K562 (cell line): Measurements from ENCODE around the gene ZFYVE28. TPM values are rescaled to one million over a fixed set of nuclear protein-coding genes. Genes with fewer than 3 reads are reported as not detected.

Experiments used
- CBX1 ChIP-seq: sonication (generic); IDR thresholded peaks from 2 replicates; pipeline ENCODE4 v1.6.1; 2016; ENCODE audit warnings: antibody characterized with exemption, low read depth, mild to moderate bottlenecking
- FUS ChIP-seq: fragments of 200-400 bp; formaldehyde crosslinking; optimal IDR thresholded peaks from 2 replicates; pipeline ENCODE3; 2017; ENCODE audit warnings: low read depth, low read length
- MAFK ChIP-seq: IDR thresholded peaks from 2 replicates; pipeline ENCODE4 v1.6.1; 2011; ENCODE audit warnings: low read length, improper control_type of control experiment
- NBN ChIP-seq: fragments of 450-650 bp; IDR thresholded peaks from 2 replicates; pipeline ENCODE4 v1.6.1; 2016; ENCODE audit warnings: low read depth, mild to moderate bottlenecking
- OTX1 ChIP-seq: fragments of 450-650 bp; formaldehyde crosslinking; IDR thresholded peaks from 2 replicates; pipeline ENCODE4 v1.4.0; 2022; ENCODE audit warnings: mild to moderate bottlenecking
- POLR2AphosphoS5 ChIP-seq: IDR thresholded peaks from 2 replicates; pipeline ENCODE4 v1.6.1; 2011; ENCODE audit warnings: mild to moderate bottlenecking, low read depth, low read length, moderate library complexity; ENCODE audit not compliant: control insufficient read depth, insufficient read depth
- RBFOX2 ChIP-seq: fragments of 200-400 bp; formaldehyde crosslinking; IDR thresholded peaks from 2 replicates; pipeline ENCODE4 v1.6.1; 2017; ENCODE audit warnings: low read depth, mild to moderate bottlenecking, low read length, moderate library complexity
- SIRT6 ChIP-seq: IDR thresholded peaks from one replicate; pipeline ENCODE4 v1.6.1; 2012; ENCODE audit warnings: low read depth, mild to moderate bottlenecking, control low read depth, inconsistent platforms, low read length, moderate library complexity
- U2AF1 ChIP-seq: fragments of 200-400 bp; formaldehyde crosslinking; optimal IDR thresholded peaks from 2 replicates; pipeline ENCODE3; 2017; ENCODE audit warnings: mild to moderate bottlenecking, low read depth, low read length, moderate library complexity
- ZNF12 ChIP-seq: sonication (generic); formaldehyde crosslinking; IDR thresholded peaks from 2 replicates; pipeline ENCODE4 v1.4.0; 2020; ENCODE audit warnings: mild to moderate bottlenecking, missing genetic modification reagents
- ZNF408 ChIP-seq: fragments of 250-450 bp; sonication (Bioruptor Pico); IDR thresholded peaks from 2 replicates; pipeline ENCODE4 v1.4.0; 2020; ENCODE audit warnings: low read depth, mild to moderate bottlenecking, moderate library complexity
- polyA plus RNA-seq, 8 experiments: library from polyadenylated mRNA; depleted of rRNA in 4 of 8; stranded (reverse) in 5 of 8; unstranded in 3 of 8; fragments of >200 nt; fragmentation: Nextera tagmentation in 2 of 8; fragmentation: Illumina TruSeq in 1 of 8; extraction: Ambion mirVana in 2 of 8; extraction: Trizol in 1 of 8; gene quantifications; 2 replicates each; pipeline versions ENCODE4 v1.2.1 to v1.2.3, GENCODE V29; 2011 to 2014; ENCODE audit warnings: inconsistent platforms in 1 of 8, missing spikeins in 1 of 8
- total RNA-seq, 7 experiments: library from RNA; depleted of rRNA in 6 of 7; stranded (reverse); fragments of >200 nt in 6 of 7; fragmentation: Illumina TruSeq in 2 of 7; extraction: Trizol in 2 of 7; gene quantifications; 2 replicates each; pipeline versions ENCODE4 v1.2.1 to v1.2.3, GENCODE V29; 2011 to 2021; ENCODE audit warnings: low replicate concordance in 1 of 7
- TF ChIP-seq, protein P1 (sequence below): fragments of 450-650 bp; IDR thresholded peaks from 2 replicates; pipeline ENCODE4 v1.6.1; 2016; ENCODE audit warnings: low read depth, mild to moderate bottlenecking, moderate library complexity
- TF ChIP-seq, protein P2 (sequence below): fragments of 250-450 bp; sonication (Bioruptor Pico); IDR thresholded peaks from 2 replicates; pipeline ENCODE4 v1.9.0; 2021; ENCODE audit warnings: mild to moderate bottlenecking
- TF ChIP-seq, protein P3 (sequence below): fragments of 450-650 bp; formaldehyde crosslinking; IDR thresholded peaks from 2 replicates; pipeline ENCODE4 v1.4.0; 2022; ENCODE audit warnings: mild to moderate bottlenecking, moderate library complexity
- TF ChIP-seq, protein P4 (sequence below): sonication (generic); formaldehyde crosslinking; IDR thresholded peaks from 2 replicates; pipeline ENCODE4 v1.8.1; 2023; ENCODE audit warnings: missing genetic modification reagents, mild to moderate bottlenecking, borderline replicate concordance
- TF ChIP-seq, protein P5 (sequence below): fragments of 450-650 bp; IDR thresholded peaks from 2 replicates; pipeline ENCODE4 v1.6.1; 2017; ENCODE audit warnings: antibody characterized with exemption
- TF ChIP-seq, protein P6 (sequence below): fragments of 250-450 bp; sonication (Bioruptor Pico); IDR thresholded peaks from 2 replicates; pipeline ENCODE4 v1.8.0; 2021; ENCODE audit warnings: moderate library complexity, mild to moderate bottlenecking, inconsistent platforms

Gene ZFYVE28
- total and polyA plus RNA-seq, 9 of the 15 experiments (the other 6 are each of a cell fraction or from before 2014, with no cell fraction given): 1.3 to 24.8 (median 8.9) TPM

DNA sequence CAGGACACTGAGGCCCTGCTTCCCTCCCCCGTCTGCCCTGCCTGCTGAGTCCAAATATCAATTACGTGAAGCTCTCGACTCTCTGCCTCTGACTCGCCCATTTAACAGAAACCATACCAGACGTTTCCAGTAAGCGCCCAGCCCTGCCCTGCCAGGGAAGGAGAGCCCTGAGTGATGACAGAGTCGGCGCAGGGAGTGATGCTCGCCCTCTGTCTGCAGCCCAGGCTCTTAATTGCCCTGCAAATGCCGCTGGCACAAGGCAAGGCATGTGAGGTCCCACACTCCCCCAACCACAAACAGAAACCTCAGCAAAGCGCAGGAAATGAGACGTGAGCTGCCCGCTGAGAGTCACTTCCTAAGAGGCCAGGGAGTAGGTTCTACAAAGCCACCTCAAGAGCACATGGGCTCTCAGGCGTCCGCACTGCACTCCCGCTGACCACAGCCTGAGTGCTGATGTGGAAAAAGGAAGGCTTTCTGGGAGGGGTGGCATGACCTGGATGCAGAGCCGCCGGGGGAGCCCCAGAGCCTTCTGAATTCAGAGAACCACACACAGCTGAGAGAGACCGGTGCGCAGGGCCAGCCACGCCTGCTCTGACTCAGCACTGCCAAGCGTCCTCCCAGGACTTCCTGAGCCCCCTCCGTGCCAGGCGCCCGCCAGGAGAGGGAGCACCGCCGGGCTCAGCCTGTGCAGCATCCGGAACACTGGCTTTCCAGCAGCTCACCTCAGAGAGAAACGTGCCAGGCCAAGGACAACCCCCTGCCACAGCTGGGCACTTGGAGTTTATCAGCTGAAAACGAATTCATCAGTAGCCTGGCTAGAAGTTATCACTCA lies 5.3 kb downstream of the ZFYVE28 start (continued):
- TF ChIP-seq, protein P1, sequence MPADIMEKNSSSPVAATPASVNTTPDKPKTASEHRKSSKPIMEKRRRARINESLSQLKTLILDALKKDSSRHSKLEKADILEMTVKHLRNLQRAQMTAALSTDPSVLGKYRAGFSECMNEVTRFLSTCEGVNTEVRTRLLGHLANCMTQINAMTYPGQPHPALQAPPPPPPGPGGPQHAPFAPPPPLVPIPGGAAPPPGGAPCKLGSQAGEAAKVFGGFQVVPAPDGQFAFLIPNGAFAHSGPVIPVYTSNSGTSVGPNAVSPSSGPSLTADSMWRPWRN: 0 out of 2 replicates have a peak, but pooled peaks have one; percentile 30
- TF ChIP-seq, protein P2, sequence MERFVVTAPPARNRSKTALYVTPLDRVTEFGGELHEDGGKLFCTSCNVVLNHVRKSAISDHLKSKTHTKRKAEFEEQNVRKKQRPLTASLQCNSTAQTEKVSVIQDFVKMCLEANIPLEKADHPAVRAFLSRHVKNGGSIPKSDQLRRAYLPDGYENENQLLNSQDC (CRISPR knock-in tag): no peak
- TF ChIP-seq POLR2AphosphoS5 (peak; percentile 20; the same call in 1 of the 2 replicates), NBN (no peak), ZNF408 (CRISPR knock-in tag) (no peak), SIRT6 (no peak), ZNF12 (no peak), OTX1 (CRISPR knock-in tag) (no peak), MAFK (peak; percentile 75), FUS (no peak), U2AF1 (no peak), RBFOX2 (peak; percentile 80), CBX1 (peak; percentile 60; the same call in 1 of the 2 replicates)
- TF ChIP-seq, protein P3, sequence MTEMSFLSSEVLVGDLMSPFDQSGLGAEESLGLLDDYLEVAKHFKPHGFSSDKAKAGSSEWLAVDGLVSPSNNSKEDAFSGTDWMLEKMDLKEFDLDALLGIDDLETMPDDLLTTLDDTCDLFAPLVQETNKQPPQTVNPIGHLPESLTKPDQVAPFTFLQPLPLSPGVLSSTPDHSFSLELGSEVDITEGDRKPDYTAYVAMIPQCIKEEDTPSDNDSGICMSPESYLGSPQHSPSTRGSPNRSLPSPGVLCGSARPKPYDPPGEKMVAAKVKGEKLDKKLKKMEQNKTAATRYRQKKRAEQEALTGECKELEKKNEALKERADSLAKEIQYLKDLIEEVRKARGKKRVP: no peak
- TF ChIP-seq, protein P4, sequence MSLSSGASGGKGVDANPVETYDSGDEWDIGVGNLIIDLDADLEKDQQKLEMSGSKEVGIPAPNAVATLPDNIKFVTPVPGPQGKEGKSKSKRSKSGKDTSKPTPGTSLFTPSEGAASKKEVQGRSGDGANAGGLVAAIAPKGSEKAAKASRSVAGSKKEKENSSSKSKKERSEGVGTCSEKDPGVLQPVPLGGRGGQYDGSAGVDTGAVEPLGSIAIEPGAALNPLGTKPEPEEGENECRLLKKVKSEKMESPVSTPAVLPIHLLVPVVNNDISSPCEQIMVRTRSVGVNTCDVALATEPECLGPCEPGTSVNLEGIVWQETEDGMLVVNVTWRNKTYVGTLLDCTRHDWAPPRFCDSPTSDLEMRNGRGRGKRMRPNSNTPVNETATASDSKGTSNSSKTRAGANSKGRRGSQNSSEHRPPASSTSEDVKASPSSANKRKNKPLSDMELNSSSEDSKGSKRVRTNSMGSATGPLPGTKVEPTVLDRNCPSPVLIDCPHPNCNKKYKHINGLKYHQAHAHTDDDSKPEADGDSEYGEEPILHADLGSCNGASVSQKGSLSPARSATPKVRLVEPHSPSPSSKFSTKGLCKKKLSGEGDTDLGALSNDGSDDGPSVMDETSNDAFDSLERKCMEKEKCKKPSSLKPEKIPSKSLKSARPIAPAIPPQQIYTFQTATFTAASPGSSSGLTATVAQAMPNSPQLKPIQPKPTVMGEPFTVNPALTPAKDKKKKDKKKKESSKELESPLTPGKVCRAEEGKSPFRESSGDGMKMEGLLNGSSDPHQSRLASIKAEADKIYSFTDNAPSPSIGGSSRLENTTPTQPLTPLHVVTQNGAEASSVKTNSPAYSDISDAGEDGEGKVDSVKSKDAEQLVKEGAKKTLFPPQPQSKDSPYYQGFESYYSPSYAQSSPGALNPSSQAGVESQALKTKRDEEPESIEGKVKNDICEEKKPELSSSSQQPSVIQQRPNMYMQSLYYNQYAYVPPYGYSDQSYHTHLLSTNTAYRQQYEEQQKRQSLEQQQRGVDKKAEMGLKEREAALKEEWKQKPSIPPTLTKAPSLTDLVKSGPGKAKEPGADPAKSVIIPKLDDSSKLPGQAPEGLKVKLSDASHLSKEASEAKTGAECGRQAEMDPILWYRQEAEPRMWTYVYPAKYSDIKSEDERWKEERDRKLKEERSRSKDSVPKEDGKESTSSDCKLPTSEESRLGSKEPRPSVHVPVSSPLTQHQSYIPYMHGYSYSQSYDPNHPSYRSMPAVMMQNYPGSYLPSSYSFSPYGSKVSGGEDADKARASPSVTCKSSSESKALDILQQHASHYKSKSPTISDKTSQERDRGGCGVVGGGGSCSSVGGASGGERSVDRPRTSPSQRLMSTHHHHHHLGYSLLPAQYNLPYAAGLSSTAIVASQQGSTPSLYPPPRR (CRISPR knock-in tag): no peak
- TF ChIP-seq, protein P5, sequence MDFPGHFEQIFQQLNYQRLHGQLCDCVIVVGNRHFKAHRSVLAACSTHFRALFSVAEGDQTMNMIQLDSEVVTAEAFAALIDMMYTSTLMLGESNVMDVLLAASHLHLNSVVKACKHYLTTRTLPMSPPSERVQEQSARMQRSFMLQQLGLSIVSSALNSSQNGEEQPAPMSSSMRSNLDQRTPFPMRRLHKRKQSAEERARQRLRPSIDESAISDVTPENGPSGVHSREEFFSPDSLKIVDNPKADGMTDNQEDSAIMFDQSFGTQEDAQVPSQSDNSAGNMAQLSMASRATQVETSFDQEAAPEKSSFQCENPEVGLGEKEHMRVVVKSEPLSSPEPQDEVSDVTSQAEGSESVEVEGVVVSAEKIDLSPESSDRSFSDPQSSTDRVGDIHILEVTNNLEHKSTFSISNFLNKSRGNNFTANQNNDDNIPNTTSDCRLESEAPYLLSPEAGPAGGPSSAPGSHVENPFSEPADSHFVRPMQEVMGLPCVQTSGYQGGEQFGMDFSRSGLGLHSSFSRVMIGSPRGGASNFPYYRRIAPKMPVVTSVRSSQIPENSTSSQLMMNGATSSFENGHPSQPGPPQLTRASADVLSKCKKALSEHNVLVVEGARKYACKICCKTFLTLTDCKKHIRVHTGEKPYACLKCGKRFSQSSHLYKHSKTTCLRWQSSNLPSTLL: peak; percentile 79
- TF ChIP-seq, protein P6, sequence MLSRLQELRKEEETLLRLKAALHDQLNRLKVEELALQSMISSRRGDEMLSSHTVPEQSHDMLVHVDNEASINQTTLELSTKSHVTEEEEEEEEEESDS (CRISPR knock-in tag): no peak
